HG03439 (cell line): ENCODE results near the gene LLGL2.
"Not testable (repeated sequence)": the region's sequence is repeated elsewhere in the genome, so short reads cannot be mapped to it uniquely, and the experiment has no call there.

Experiments
- ATAC-seq: cut with Tn5 transposase; IDR thresholded peaks from one replicate; pipeline ENCODE4 v1.9.1; 2021; ENCODE audit warnings: mild to moderate bottlenecking, moderate library complexity; ENCODE audit not compliant: unreplicated experiment

Gene LLGL2

GRCh38 chr17:75518983-75519537 is 6.4 kb upstream of the LLGL2 start:
- ATAC-seq: no peak

- not testable (repeated sequence) for ATAC-seq
Observed at GRCh38 chr17:75520413-75520812, 5.1 kb upstream of the LLGL2 start.

- no peak for ATAC-seq
Observed at GRCh38 chr17:75521290-75521689, 4.2 kb upstream of the LLGL2 start.

GRCh38 chr17:75521951-75522727 is 3.4 kb upstream of the LLGL2 start:
- no peak for ATAC-seq

GRCh38 chr17:75523647-75524046 is 1.9 kb upstream of the LLGL2 start:
- ATAC-seq: no peak

- ATAC-seq: no peak
Observed at GRCh38 chr17:75524269-75524969, 1.1 kb upstream of the LLGL2 start.

GRCh38 chr17:75525806-75526554 is 483 bp downstream of the LLGL2 start:
- ATAC-seq: no peak

- ATAC-seq: no peak
Observed at GRCh38 chr17:75526555-75527270, 1.2 kb downstream of the LLGL2 start.

- no peak for ATAC-seq
Observed at GRCh38 chr17:75530837-75531720, 5.6 kb downstream of the LLGL2 start.

GRCh38 chr17:75531721-75532072 is 6.2 kb downstream of the LLGL2 start:
- ATAC-seq: no peak

GRCh38 chr17:75535119-75535537 is 9.6 kb downstream of the LLGL2 start:
- ATAC-seq: no peak

GRCh38 chr17:75535871-75536270 is 10.4 kb downstream of the LLGL2 start:
- no peak for ATAC-seq

- no peak for ATAC-seq
Observed at GRCh38 chr17:75536366-75536765, 10.9 kb downstream of the LLGL2 start.

- ATAC-seq: no peak
Observed at GRCh38 chr17:75539967-75540729, 14.7 kb downstream of the LLGL2 start.

GRCh38 chr17:75540923-75541503 is 15.5 kb downstream of the LLGL2 start:
- no peak for ATAC-seq

GRCh38 chr17:75542229-75542628 is 16.7 kb downstream of the LLGL2 start:
- ATAC-seq: no peak

GRCh38 chr17:75542728-75543336 is 17.3 kb downstream of the LLGL2 start:
- no peak for ATAC-seq

- ATAC-seq: no peak
Observed at GRCh38 chr17:75544250-75544649, 18.8 kb downstream of the LLGL2 start.
